GM18858 (cell line): ENCODE data around the gene SETD7.

Source experiments
- ATAC-seq: cut with Tn5 transposase; IDR thresholded peaks from one replicate; pipeline ENCODE4 v1.9.1; 2021; ENCODE audit not compliant: unreplicated experiment

Gene SETD7

GRCh38 chr4:139575072-139575471 lies 19.1 kb upstream of the SETD7 start:
- no peak for ATAC-seq

DNA sequence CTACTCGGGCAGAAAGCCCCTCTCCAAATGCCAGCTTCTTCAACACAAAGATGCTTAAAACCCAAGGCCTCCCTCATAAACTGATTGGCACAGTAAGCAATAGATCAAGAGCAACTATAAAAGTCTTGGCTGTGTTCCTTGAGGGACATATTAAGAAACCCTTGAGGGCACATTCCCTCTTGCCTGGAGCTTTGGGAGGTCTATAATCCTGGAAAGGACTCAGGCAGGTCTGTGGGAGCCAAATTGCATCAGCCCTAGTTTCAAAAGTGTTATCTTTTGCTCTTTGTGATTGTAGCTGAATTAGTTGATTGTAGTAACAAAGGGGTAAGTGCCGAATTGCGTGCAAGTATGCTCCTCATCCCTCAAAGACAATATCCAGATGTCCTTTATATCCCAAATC lies 18.6 kb upstream of the SETD7 start:
- no peak for ATAC-seq

GRCh38 chr4:139568206-139568955 lies 12.4 kb upstream of the SETD7 start:
- no peak for ATAC-seq

GRCh38 chr4:139567159-139567870 lies 11.3 kb upstream of the SETD7 start:
- no peak for ATAC-seq

DNA sequence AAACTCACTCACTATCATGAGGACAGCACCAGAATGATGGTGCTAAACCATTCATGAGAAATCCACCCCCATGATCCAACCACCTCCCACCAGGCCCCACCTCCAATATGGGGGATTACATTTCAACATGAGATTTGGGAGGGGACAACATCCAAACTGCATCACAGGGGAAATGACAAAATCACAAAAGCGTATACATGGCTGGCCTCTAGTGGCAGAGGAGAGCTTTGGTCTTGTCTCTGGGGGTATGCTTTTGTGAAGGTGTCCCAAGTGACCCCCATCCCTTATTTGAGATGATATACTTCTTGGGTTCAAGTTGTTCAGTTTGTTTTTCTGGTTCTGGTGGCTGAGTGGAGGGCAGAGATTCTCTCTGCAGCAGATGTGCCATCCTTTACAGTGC lies 8.5 kb upstream of the SETD7 start:
- ATAC-seq = no peak

GRCh38 chr4:139563515-139563914 lies 7.5 kb upstream of the SETD7 start:
- ATAC-seq = no peak

DNA sequence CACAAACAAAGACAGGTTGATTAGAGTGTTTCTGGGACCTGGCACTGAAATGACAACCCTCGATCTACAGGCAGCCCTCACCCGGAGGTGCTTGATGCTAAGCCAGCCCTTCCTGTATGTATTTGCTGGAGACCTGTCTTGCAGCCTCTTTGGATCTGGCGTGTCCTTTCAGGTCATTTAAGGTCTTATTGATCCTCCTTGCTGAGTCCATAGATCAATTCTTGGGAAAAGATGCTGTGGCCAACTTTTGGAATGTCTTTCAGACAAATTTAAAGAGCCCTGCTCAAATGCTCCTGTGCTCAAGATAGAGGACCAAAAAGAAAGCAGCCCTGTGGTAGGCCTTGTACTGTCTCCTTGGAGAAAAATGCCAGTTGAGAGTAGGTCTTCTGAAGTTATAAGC lies 6.8 kb upstream of the SETD7 start:
- no peak for ATAC-seq

DNA sequence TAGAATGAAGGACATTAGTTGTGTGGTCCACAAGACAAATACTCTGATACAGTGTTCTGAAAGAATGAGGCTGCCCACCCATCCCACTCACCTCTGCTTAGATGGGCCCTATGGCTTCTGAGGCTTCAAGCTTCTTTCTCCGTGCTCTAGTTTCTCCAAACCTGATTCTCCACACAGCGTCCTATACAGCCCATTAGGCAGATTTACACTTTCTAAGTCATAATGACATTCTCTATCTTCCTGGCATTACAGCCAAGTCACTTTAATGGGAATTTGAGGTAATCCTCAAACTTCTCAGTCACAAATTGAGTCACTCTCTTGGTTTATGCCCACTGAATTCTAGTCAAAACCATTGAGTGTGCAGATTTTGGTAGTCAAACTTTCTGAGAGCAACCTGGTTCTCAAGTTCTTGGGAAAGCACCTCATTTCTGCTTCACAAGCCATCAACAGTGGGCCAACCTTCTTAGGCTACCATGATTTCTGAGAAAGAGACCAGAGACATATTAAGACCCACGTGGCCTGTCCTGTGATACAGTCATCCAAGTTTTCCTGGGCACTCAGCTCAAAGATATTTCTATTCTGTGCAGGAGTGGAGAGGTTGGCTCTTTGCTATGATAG lies 6.2 kb upstream of the SETD7 start:
- ATAC-seq = no peak

- ATAC-seq = no peak
Measured at GRCh38 chr4:139560406-139561104, 4.5 kb upstream of the SETD7 start.

GRCh38 chr4:139559687-139560086 lies 3.7 kb upstream of the SETD7 start:
- ATAC-seq = no peak

DNA sequence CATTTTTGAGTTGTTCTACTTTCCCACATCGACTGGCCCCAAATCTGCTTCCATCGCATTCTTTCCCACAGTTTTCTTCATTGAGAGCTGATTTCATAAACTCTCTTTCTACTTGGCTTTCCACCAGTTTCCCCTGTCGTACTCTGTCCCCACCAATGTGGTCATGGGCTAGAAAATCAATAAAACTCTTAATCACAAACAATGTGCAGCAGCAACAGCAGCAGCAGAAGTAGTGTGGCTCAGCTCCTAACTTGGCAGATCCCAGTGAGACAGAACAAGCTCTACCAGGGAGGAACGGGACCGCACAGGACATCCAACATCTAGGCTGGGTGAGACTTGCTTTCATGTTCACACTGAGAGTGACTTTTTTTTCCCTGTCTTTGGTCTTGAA lies 3.1 kb upstream of the SETD7 start:
- ATAC-seq = no peak

DNA sequence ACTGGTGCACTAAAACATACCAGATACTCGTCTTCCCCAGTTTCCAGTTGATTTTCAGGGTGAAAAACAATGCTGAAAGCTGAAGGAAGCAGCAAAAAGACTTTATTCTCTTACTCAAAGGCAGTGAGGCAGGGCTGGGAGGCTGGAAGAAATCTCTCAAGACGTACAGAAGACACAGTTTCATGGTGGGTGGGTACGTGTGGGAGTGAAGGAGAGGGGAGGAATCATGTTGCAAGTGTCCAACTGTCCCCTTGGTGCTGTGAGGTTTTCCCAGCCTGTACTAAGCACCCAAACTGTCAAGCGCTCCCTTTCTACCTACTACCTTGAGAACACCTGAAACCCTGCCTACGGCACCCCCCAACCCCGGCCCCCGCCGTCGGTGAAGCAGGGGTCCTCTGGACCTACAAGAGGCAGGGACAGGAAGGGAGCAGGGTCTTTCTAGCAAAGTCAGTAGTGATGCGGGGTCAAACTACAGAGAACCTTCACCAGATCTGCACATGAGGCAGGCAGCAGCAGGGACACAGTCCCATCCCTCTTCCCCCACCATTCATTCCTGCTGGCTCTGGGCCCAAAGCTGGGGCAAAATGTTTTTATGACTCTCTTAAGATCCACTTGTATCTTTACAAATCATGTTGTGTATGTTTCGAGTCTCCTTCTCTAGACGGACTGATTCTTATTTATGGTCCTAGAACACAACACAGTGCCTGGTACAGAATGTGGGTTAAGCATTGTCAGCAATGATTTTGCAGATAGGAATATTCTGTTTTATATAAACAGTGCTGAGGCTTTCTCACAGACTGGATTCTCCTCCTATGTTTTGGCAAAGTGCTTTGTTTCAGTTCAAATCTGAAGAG lies 2.4 kb upstream of the SETD7 start:
- no peak for ATAC-seq

- no peak for ATAC-seq
Measured at GRCh38 chr4:139557556-139558110, 1.6 kb upstream of the SETD7 start.

GRCh38 chr4:139556724-139557555 lies 921 bp upstream of the SETD7 start:
- peak; percentile 16 for ATAC-seq

DNA sequence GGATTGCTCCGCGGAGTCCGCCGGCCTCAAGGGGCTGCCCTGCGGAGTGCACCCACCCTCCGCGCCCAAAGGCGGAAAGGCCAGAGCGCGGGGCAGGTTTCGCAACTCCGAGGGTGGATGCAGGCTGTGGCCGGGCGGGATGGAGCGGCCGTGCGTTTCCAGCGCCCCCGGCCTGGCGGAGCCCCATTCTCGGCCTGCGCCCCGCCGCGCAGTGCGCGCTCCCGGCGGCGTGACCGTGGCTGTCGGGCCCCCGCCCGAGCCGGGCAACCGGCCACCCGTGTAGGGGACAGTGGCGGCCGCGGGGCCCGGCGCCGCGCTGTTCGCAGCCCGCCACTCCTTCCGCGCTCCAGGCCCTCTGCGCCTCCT lies 331 bp downstream of the SETD7 start:
- ATAC-seq = peak; percentile 9

GRCh38 chr4:139554893-139555704 lies 920 bp downstream of the SETD7 start:
- peak; percentile 33 for ATAC-seq

DNA sequence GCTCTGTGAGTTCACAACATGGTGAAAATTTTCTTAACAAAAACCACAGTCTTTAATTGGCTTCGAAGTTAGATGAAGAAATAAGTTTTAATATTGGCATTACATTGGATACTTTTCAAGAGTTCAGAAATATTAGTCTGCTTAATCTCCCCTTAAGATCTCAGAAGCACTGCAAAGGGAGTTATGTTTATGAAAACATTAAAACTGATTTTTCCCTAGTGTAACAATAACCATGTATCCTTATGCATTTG lies 1.5 kb downstream of the SETD7 start:
- ATAC-seq = no peak

DNA sequence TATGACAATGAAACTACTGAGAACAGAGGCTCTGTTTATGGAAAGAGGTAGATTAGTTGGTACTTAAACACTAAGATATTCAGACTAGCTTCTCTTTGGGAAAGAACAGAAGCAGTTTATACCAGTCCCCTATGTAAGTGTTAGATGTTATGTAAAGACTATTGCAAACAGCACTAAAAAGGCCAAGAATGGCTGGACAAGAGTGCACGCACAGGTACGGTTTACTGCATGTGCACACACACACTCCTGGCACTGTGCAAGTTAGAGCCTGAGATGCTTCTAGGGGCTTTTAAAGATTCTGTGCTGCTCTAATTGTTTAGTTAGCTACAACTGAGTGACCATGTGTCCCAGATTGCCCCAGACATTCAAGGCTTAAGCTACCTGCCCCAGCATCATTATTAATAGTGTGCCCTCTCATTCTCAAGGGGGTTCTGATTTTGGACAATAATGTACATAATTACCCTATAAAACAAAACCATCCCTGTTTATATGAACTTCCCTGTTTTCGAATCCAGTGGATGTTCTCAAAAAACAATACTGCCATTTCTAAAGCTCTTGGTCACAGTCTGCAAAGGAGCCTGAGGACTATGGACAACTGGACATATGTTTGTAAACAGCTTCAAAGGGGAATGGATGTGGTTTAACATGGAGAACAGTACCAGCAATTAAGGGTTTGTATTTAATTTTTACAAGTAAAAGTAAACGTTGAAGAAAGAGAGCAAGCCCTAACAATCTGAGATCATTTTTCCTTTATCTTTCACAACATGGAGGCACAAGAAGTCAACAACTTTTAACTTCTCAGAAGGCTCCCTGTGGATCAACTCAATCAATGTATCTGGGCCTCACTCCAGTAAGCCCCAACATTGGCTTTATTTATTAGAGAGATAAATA lies 2.0 kb downstream of the SETD7 start:
- ATAC-seq = no peak
